Renal cortex interstitium (tissue), 11 donors: ENCODE data around the gene EXO1. TPM values are rescaled to one million over a fixed set of nuclear protein-coding genes. Genes with fewer than 3 reads are reported as not detected.

ENCODE experiments used
- DNase-seq, 11 donors: peaks; one replicate each; pipeline ENCODE4 v3.0.0-alpha.2; 2013; ENCODE audit warnings: low read depth in 9 of 11, low spot score in 4 of 11; ENCODE audit errors: extremely low read depth in 1 of 11
- polyA plus RNA-seq, 3 donors: library from polyadenylated mRNA; unstranded; fragments of 120-200 nt; gene quantifications; one replicate each; pipeline ENCODE4 v1.2.1, GENCODE V29; 2013; ENCODE audit not compliant: insufficient read length in 3 of 3

Gene EXO1
- polyA plus RNA-seq, 3 donors = 14.7 to 19.1 (median 15.6) TPM

DNA sequence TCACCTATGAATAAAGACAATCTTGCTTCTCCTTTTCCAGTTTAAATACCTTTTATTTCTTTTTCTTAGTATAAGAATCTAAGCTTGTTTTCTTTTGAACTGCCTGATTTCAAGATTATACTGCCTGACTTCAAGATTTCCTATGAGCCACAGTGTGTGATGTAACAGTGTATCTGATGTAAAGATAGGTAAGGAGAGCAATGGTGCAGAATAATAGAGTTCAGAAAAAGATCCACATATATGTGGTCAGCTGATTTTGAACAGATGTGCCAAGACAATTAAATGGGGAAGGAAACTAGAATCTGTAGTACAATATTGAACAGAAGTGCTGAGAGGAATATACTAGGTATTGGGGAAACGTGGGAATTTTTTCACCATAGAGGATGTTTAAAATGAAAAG lies 21.0 kb downstream of the EXO1 start:
- no peak for DNase-seq

DNA sequence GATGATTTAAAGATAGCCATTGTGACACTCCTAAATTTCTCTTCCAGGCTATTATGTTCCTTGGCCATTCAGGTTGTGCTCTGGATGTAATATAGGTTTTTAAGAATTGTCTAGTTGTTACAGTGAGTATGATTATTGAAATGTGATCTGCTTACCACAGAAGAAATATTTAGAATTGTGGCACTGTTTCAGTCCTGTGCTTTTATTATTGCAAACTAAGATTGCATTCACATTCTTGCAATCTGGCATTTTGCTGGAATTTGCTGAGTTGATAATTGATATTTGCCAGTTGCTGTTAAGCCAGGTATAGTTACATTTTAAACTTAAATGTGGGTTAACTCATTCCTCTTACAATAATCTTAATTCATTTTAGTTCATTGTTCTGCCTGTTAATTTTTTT lies 22.3 kb downstream of the EXO1 start:
- DNase-seq = no peak

DNA sequence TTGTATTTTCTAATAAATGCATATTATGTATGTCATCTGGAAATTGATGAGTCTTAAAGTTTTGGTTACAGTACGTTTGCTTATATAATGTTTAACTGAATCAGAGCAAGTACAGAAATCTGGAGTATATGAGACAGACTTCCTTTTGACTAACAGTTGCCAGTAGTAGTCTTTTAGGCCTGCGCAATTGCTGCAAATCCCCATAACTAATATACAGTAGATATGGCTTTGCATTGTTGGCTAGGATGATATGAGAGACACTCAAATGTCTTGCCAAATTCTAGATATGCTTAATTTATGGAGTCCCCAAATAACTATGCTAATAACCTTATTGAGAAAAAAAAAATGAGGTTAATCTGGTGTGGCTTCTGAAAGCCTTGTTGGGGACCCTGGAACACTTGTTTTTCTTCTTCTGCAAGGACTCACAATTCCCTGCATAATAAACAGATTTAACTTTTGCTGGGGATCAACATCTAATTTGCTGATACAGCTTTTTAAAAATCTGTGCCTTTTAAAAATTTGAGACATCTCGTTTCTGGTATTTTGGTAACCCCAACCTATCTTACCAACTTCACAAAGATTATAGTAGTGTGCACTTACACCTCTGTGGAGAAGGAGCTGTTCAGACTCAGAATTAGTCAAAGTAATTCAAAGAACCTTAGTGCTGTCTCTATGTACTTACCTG lies 22.9 kb downstream of the EXO1 start:
- DNase-seq = no peak

DNA sequence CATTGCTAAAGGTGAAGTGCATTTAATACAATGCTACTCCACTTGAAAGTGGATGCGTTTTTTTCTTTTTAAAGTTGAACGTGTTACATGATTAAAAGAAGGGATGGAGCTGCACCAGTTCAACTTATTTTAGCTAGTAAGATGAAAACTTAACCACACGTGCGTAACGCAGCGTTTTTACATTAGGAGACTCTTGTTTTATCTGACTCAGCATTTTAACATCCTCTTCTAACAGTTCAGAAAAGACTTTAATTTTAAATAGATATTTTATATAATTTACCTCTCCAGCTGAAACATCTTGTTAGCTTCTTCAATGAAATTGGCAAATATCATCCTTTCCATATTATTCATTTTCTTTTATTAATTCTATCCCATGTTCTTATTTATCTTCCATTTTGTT lies 33.4 kb downstream of the EXO1 start:
- DNase-seq = no peak

DNA sequence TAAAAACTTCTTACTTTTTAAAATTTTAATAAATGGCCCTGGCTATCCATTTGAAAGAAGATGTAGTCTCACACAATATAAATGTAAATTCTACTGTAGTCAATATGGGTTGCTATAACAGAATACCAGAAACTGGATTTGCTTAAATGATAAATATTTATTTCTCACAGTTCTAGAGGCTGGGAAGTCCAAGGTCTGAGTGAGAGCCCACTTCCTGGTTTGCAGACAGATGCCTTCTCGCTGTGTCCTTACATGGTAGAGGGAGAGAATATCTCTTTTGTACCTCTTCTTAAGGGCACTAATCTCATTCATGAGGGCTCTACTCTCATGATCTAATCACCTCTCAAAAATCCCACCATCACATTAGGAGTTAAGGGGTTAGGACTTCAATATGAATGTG lies 35.2 kb downstream of the EXO1 start:
- DNase-seq = no peak

DNA sequence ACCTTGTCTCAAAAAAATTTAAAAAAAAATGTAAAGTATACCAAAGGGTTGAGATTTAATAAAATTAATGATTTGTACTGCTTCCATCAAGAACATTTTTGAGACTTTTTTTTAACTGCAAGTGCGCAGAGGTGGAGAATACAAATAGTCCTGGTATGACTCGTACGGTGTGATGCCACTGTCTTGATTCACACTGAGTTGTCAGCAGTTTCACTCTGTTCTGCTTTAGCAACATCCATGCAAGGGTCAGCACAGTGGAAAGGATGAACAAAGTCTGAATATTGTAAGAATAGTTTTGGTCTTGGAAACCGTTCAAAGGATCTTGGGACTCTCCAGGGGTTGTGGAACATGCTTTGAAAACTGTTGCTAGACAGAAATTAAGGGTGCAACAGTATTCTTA lies 40.2 kb downstream of the EXO1 start:
- no peak for DNase-seq

DNA sequence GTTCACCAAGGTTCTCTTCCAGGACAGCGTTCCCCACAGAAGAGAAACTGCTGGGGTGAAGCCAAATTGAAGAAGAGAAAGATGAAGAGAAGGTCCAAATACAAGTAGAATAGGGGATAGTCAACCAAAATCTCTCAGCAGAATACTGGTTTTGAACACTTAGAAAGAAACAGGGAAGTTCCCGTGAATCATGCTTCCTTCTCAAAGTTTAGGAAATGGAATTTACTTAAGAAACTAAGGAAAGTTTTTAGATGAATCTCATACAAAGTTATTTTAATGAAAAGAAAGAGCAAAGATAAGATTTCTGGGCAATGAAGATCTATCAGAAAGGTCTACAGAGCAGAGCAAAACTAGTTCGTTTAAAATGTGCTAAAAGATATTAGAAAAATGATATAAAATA lies 43.3 kb downstream of the EXO1 start:
- DNase-seq = no peak

DNA sequence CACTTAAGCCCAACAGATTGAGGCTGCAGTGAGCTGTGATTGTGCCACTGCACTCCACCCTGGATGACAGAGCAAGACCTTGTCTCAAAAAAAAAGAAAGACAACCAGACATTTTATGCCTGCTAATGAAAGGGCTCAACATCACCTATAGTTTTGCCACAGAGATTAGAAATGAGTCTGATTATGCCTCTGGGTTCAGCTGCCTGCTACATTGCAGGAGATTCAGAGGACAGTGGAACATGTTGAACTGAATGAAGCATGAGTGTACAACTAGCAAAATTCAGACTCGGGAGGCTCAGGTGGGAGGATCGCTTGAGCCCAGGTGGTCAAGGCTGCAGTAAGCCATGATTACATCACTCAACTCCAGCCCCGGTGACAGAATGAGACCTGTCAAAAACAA lies 46.0 kb downstream of the EXO1 start:
- DNase-seq = no peak

DNA sequence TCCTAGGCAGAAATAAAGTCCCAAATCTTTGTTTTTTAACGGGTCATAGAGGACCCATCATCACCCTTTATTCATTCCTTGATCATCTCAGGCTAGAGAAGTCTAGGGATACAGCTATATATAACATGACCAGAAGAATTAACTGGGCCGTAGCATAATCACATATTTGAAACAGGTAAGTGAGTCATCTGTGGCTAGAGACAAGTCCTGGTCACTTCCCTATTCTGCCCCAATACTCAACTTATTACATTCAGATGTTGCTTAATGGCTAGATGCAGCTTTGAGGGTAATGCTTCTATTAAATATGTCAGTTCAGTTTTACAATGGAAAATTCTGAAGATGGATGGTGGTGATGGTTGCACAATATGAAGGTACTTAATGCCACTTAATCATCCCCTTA lies 47.0 kb downstream of the EXO1 start:
- no peak for DNase-seq

DNA sequence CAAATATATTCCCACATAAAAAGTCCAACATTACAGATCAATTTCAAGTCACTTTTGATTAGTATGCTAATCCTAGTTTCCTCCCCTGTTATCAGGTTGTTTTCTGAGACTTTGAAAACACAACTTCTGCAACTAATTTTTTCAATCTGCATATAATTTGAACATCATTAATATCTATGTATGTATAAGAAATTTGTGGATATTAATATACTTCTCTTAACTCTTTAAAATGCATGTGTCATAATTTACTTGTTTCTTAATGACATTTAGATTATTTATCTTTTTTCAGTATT lies 48.6 kb downstream of the EXO1 start:
- no peak for DNase-seq

DNA sequence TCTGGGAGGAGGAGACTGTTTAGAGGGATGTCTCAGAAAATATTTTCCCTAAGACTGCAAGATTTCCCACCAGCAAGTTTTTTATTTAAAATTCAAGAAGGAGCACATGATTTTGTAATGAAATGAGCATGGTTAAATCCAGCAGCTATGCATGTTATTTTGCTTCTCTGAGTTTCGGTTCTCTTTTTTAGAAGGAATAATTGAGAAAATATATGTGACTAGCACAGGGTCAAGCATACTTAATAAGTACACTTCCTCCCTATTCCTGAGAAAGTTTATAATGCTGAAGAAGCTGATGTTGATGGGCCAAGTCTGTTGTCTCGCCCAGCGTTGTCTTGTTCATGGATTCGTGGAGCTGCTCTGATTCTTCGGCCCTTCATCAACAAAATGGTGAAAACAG lies 51.2 kb downstream of the EXO1 start:
- DNase-seq = no peak

DNA sequence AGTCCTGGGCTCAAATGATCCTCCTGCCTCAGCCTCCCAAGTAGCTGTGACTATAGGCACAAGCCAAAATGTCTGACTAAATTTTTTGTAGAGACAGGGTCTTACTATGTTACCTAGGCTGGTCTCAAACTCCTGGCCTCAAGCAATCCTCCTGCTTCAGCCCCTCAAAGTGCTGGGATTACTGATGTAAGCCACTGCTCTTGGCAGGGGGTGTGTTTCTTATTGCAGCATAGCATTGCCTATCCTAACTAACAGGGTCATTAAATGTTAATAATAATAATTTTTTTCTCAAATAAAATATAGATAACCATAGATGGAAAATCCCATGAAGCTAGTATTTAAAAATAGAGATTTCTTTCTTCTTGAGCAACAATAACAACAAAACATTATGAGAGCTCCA lies 52.4 kb downstream of the EXO1 start:
- no peak for DNase-seq

DNA sequence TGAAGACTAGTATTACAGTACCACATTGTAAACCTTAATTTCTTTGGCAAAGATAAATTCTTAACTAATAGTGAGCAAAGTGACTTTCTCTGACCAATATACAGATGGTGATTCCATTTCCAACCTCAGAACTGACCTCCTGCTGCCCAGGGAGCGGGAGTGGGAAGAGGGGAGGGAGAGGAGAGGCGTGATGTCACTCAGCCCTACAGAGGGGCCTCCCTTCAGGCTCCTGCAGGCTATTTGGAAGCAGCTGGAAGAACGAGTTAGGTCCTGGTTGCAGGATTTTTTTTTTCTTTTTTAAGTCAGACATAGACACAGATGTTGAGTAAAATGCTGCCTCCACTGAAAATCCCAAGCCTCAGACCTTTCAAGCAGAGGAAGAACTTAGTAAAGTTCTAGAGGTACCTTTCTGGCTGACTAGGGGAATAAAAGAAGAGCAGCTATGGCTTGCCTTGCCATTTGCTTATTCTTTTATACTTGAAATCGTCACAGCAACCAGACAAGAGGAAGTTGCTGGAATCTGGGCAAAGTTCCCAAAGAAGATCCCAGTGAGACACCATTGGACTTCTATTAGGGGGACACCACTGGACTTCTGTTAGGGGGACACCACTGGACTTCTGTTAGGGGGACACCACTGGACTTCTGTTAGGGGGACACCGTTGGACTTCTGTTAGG lies 54.5 kb downstream of the EXO1 start:
- peak in 4 of 11 donors; percentile 5 to 14 (median 6) for DNase-seq

DNA sequence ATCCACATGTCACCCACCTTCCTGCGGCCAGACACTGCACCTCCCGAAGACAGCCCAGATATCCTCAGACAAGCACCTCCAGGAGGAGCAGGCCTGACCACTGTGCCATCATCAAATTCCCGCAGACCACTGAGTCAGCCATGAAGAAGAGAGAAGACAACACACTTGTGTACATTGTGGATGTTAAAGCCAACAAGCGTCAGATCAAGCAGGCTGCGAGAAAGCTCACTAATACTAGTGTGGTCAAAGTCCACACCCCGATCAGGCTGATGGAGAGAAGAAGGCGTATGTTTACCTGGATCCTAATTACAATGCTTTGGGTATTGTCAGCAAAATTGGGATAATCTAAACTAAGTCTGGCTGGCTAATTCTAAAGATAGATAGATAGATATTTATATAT lies 68.2 kb downstream of the EXO1 start:
- DNase-seq = no peak

DNA sequence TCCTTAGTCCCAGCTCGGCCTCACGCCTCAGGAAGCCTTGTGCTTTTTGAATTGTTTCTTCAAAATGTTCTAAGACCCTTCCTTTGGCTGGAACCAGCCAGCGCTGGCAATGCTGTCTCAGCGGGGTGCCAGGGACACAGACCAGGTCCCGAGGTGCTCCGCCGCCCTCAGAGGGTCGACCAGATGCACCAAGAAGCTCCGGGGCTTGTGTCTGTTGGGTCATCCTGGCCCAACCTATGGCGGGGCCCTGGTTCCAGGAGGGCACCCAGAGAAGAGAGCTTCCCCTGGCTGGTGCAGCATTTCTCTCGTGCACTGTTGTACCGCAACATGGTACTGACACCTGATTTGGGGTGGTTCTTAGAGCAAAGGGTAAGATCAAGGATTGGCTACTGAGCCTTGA lies 69.5 kb downstream of the EXO1 start:
- no peak for DNase-seq

DNA sequence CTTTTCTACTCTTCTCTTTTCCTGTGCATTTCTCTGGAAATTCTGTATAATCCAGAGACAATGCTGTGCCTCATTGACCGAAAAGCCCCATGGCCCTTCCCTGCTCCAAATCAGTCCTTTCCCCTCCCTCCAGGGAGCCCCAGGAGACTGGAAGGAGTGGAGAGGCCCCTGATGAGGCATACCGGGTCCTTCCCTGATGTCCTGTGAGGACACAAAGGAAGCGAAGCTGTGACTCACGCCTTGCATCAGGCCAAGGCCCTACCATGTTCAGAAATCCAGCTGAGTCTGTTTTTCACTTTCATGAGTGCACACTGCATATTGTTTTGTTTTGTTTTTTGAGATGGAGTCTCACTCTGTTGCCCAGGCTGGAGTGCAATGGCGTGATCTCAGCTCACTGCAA lies 70.9 kb downstream of the EXO1 start:
- DNase-seq = no peak

DNA sequence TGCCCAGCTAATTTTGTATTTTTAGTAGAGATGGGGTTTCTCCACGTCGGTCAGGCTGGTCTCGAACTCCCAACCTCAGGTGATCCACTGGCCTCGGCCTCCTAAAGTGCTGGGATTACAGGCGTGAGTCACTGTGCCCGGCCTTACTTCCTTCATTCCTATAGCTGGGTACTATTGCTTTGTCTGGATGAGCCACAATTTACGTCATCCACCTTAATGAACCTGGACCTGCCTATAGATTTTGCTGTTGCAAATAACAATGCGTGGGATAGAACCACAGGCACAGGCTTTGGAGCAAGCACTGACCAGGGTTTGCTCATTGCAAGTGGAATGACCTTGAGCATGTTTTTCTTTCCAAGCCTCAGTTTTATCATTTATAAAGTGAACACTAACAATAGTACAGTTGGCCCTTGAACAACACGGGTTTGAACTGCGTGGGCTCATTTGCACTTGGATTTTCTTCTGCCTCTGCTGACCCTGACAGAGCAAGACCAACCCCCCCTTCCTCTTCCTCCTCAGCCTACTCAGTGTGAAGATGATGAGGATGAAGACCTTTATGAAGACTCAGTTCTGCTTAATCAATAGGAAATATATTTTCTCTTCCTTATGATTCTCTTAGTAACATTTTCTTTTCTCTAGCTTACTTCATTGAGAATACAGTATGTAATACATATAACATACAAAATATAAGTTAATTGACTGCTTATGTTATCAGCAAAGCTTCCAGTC lies 76.2 kb downstream of the EXO1 start:
- no peak for DNase-seq

DNA sequence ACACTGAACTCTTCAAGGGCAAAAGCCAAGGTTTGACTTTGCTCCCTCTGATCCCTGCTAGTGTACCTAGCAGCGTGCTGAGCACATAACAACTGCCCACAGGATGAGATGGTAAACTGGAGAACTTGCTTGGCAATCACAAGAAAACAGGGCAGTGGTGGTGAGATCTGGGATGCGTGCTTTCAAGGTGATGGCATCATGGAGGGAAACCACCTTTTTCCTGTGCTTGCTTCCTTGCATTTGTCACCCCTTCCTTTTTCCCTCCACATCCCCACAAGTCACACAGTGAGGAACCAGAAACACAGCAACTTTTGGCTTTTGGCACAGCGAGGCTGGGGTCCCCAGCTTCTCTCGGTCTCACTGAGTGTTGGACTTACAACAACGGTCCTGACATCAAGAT lies 78.1 kb downstream of the EXO1 start:
- DNase-seq = no peak

DNA sequence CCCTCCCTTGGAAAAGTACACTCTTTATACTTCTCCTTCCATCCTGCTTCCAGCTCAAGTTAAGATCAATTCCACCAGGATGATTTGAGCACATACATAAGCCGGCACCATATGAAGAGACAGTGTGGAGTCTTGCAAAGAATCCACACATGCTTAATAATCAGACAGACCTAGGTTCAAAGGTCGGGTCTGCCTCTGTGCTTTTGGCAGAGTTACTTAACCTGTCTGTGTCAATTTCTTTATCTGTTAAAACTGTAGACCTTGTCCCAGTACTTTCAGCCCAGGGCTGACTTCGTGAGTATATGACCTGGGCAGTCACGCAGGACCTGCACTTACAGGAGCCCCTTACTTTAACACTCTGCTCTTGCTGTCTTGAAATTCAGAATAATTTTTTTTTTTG lies 79.3 kb downstream of the EXO1 start:
- no peak for DNase-seq

DNA sequence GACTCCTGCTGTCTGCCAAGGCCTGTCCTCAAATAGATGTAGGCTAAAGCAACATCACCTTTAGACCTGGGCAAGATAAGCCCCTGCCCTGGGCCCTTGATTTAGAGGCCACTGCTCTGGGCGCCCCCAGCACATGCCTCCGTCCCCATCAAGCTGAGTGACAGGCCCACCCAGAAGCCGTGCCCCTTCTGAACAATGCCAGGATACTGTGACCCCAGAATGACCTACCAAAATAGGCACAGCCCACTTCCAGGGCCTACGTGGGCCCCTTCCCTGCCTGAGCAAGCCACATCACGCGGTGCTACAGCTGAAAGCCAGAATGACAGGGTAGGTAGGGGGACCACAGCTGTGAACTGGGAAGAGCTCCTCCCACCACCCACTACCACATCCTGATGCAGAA lies 84.8 kb downstream of the EXO1 start:
- no peak for DNase-seq
